SH-SY5Y (cell line): ENCODE measurements around the gene CSF1.

ENCODE experiments used
- GATA2 ChIP-seq: IDR thresholded peaks from 2 replicates; pipeline ENCODE4 v1.6.1; 2011; ENCODE audit warnings: mild to moderate bottlenecking, low read depth, low read length
- GATA3 ChIP-seq: IDR thresholded peaks from 2 replicates; pipeline ENCODE4 v1.6.1; 2011; ENCODE audit warnings: low read depth, mild to moderate bottlenecking, low read length, moderate library complexity

DNA sequence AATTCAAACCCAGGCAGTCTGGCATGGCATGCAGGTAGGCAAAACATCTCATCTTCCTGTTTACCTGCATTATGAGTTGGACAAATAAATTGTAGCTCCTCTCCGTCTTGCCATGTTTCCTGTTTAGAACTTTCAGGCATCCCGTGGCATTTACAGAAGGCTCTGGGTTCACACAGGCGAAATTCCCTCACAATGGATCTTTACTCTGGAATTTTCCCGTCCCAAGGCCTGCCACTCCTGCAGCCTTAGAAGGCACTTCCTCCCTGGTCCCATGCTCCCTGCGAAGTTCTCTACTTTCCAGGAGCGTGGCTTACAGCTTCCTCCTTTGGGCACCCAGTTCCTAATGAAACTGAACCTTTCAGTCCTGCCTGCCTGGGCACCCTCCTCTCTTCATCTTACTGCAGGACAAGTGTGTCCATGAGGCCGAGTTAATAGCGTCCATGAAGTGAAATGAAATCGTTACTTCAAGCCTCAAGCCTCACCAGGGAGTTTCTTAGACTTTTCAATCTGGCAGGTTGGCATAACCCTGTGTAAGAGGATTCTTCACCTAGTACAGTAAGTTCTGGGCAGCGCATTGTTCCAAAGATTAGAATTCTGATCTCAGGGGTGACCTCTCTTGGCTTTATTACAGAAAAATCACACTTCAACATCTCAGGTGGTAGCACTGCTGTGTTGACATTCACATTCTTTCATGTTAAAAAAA is 37.1 kb downstream of the CSF1 start:
- no peak for TF ChIP-seq GATA3
- no peak for TF ChIP-seq GATA2
